CD14-positive monocyte (primary cell): ENCODE measurements around the gene ASB16. TPM values are rescaled to one million over a fixed set of nuclear protein-coding genes. Genes with fewer than 3 reads are reported as not detected.

Source experiments
- DNase-seq, 3 donors: peaks; one replicate each; pipeline ENCODE4 v3.0.0-alpha.2; 2011 to 2022
- H2AFZ ChIP-seq: 2 replicates; pipeline ENCODE4 v1.6.0; 2012; ENCODE audit warnings: mild to moderate bottlenecking, low read depth, low read length, inconsistent platforms; ENCODE audit not compliant: insufficient read depth, poor library complexity, severe bottlenecking
- H3K27ac ChIP-seq, 2 donors: 1 replicate in 1 of 2; 2 replicates in 1 of 2; pipeline ENCODE4 v1.5.1; 2012 to 2013; ENCODE audit warnings: low read length in 2 of 2, control low read depth in 1 of 2, inconsistent platforms in 1 of 2, low read depth in 1 of 2, mild to moderate bottlenecking in 1 of 2
- H3K27me3 ChIP-seq, 2 donors: one replicate each; pipeline versions ENCODE4 v1.6.0 to v1.6.1; 2011 to 2013; ENCODE audit warnings: low read length in 2 of 2; ENCODE audit not compliant: control insufficient read depth in 2 of 2, insufficient read depth in 2 of 2
- H3K36me3 ChIP-seq, 2 donors: replicated peaks in 1 of 2; 1 replicate in 1 of 2; 2 replicates in 1 of 2; pipeline versions ENCODE4 v1.5.1 to v1.6.1; 2012 to 2013; ENCODE audit warnings: low read length in 2 of 2, control low read depth in 1 of 2, inconsistent platforms in 1 of 2, mild to moderate bottlenecking in 1 of 2; ENCODE audit not compliant: insufficient read depth in 2 of 2, control insufficient read depth in 1 of 2
- H3K4me1 ChIP-seq, 2 donors: 1 replicate in 1 of 2; 2 replicates in 1 of 2; pipeline versions ENCODE4 v1.5.1 to v1.6.1; 2012 to 2013; ENCODE audit warnings: low read length in 2 of 2, control low read depth in 1 of 2, inconsistent platforms in 1 of 2, mild to moderate bottlenecking in 1 of 2, moderate library complexity in 1 of 2; ENCODE audit not compliant: insufficient read depth in 2 of 2, control insufficient read depth in 1 of 2
- H3K4me2 ChIP-seq: replicated peaks from 2 replicates; pipeline ENCODE3; 2012; ENCODE audit warnings: low read length, moderate library complexity, mild to moderate bottlenecking; ENCODE audit not compliant: poor library complexity, severe bottlenecking; ENCODE audit errors: extremely low read depth
- H3K4me3 ChIP-seq, 3 experiments: fragments of 200-600 bp in 1 of 3; sonication (generic) in 1 of 3; replicated peaks in 1 of 3; 1 replicate in 2 of 3; 2 replicates in 1 of 3; pipeline ENCODE4 v1.5.1; 2011 to 2013; ENCODE audit warnings: low read length in 3 of 3, mild to moderate bottlenecking in 3 of 3, control low read depth in 2 of 3, low read depth in 2 of 3, inconsistent platforms in 1 of 3, moderate library complexity in 1 of 3
- H3K79me2 ChIP-seq: 2 replicates; pipeline ENCODE4 v1.6.0; 2012; ENCODE audit warnings: mild to moderate bottlenecking, control low read depth, inconsistent platforms, low read length, moderate library complexity; ENCODE audit not compliant: insufficient read depth
- H3K9ac ChIP-seq: 2 replicates; pipeline ENCODE4 v1.6.0; 2017; ENCODE audit warnings: low read length, mild to moderate bottlenecking; ENCODE audit not compliant: insufficient read depth, poor library complexity, severe bottlenecking
- H3K9me3 ChIP-seq, 2 donors: replicated peaks in 1 of 2; 1 replicate in 1 of 2; 2 replicates in 1 of 2; pipeline versions ENCODE4 v1.5.1 to v1.6.1; 2012 to 2013; ENCODE audit warnings: low read length in 2 of 2, control low read depth in 1 of 2; ENCODE audit not compliant: control insufficient read depth in 1 of 2, insufficient read depth in 1 of 2
- H4K20me1 ChIP-seq: 2 replicates; pipeline ENCODE4 v1.6.0; 2012; ENCODE audit warnings: mild to moderate bottlenecking, low read length, control low read depth, moderate library complexity; ENCODE audit not compliant: insufficient read depth
- H3K27ac Mint-ChIP-seq, 7 donors: one replicate each; pipeline ENCODE4 v1.8.0; 2020; ENCODE audit warnings: mild to moderate bottlenecking in 7 of 7, mixed read lengths in 7 of 7, moderate library complexity in 6 of 7, inconsistent platforms in 2 of 7
- H3K27me3 Mint-ChIP-seq, 3 donors: one replicate each; pipeline ENCODE4 v1.8.0; 2021 to 2022; ENCODE audit warnings: low read depth in 3 of 3, mild to moderate bottlenecking in 3 of 3, mixed read lengths in 3 of 3, moderate library complexity in 3 of 3, inconsistent platforms in 1 of 3
- H3K36me3 Mint-ChIP-seq, 2 donors: one replicate each; pipeline ENCODE4 v1.8.0; 2020; ENCODE audit warnings: mixed read lengths in 2 of 2, inconsistent platforms in 1 of 2, mild to moderate bottlenecking in 1 of 2
- H3K4me1 Mint-ChIP-seq: one replicate; pipeline ENCODE4 v1.8.0; 2020; ENCODE audit warnings: mild to moderate bottlenecking, mixed read lengths
- H3K4me3 Mint-ChIP-seq, 2 donors: one replicate each; pipeline ENCODE4 v1.8.0; 2020; ENCODE audit warnings: mild to moderate bottlenecking in 2 of 2, mixed read lengths in 2 of 2, moderate library complexity in 1 of 2
- H3K9me3 Mint-ChIP-seq, 7 donors: one replicate each; pipeline ENCODE4 v1.8.0; 2020 to 2022; ENCODE audit warnings: mixed read lengths in 7 of 7, mild to moderate bottlenecking in 6 of 7, moderate library complexity in 6 of 7, inconsistent platforms in 2 of 7
- CTCF ChIP-seq: fragments of 200-600 bp; IDR thresholded peaks from one replicate; pipeline ENCODE4 v1.8.0; 2022; ENCODE audit warnings: antibody characterized with exemption, mild to moderate bottlenecking
- WGBS: methylation state at CpG from one replicate; pipeline ENCODE4 v1.1.5; 2013; ENCODE audit warnings: missing lambda C conversion rate; ENCODE audit not compliant: insufficient coverage; 5-methylcytosine and 5-hydroxymethylcytosine counted together
- intact Hi-C, 2 donors: fragments of 100-400 bp; cut with micrococcal nuclease; formaldehyde crosslinking; loops; one replicate each; pipeline versions ENCODE4 v1.15.0 to v1.15.1; 2023
- polyA plus RNA-seq, 3 donors: library from polyadenylated mRNA; depleted of rRNA in 1 of 3; unstranded in 2 of 3; stranded (reverse) in 1 of 3; fragments of 300-500 nt in 2 of 3; fragments of >200 nt in 1 of 3; fragmentation: Illumina TruSeq in 2 of 3; gene quantifications; 1 replicate in 2 of 3; 2 replicates in 1 of 3; pipeline ENCODE4 v1.2.3, GENCODE V29; 2012 to 2021

Gene ASB16
- polyA plus RNA-seq, 3 donors, result not detected

- Histone ChIP-seq H3K4me2 (no peak overlapping the region), H3K79me2 (peaks cover 17% of the 10 kb centered on the region), H3K36me3 (peaks cover 4 to 33% of the 10 kb centered on the region in 2 donors), H3K9me3 (no peaks in the 10 kb centered on the region), H3K4me3 (no peak overlapping the region), H3K4me1 (peaks cover 15 to 17% of the 10 kb centered on the region in 2 donors), H2AFZ (no peak overlapping the region), H3K9ac (peak overlapping the region; percentile 34), H4K20me1 (no peaks in the 10 kb centered on the region), H3K27me3 (no peaks in the 10 kb centered on the region), H3K27ac (peak overlapping the region; percentile 28 to 67)
- WGBS, result 97% methylated on average over 3 of the region's 4 CpGs
- Mint-ChIP-seq H3K4me3 (no peak overlapping the region), H3K27me3 (peaks cover 0 to 2% (median 1%) of the 10 kb centered on the region in 3 donors), H3K4me1 (peaks cover 31% of the 10 kb centered on the region), H3K27ac (peak overlapping the region in 6 of 7 donors; percentile 30 to 81 (median 77)), H3K9me3 (no peaks in the 10 kb centered on the region), H3K36me3 (peaks cover 14 to 44% of the 10 kb centered on the region in 2 donors)
- no peak for TF ChIP-seq CTCF
- no peak for DNase-seq
- intact Hi-C loops, result no loop called here
Measured at GRCh38 chr17:44149750-44150329, 20.7 kb upstream of the ASB16 start.

GRCh38 chr17:44152875-44153274, 17.6 kb upstream of the ASB16 start:
- Mint-ChIP-seq H3K27me3 (peaks cover 0 to 2% (median 1%) of the 10 kb centered on the region in 3 donors), H3K36me3 (peaks cover 17 to 50% of the 10 kb centered on the region in 2 donors), H3K27ac (peak overlapping the region in 1 of 7 donors; percentile 66), H3K9me3 (no peaks in the 10 kb centered on the region), H3K4me1 (peaks cover 22% of the 10 kb centered on the region), H3K4me3 (no peak overlapping the region)
- DNase-seq, result no peak
- H3K9me3 ChIP-seq, result no peaks in the 10 kb centered on the region
- H3K36me3 ChIP-seq, result peaks cover 8 to 35% of the 10 kb centered on the region in 2 donors
- intact Hi-C loops, result no loop called here
- H3K9ac ChIP-seq, result no peak overlapping the region
- H2AFZ ChIP-seq, result no peak overlapping the region
- H3K4me1 ChIP-seq, result peaks cover 15 to 17% of the 10 kb centered on the region in 2 donors
- no peak overlapping the region for H3K4me2 ChIP-seq
- no peak for TF ChIP-seq CTCF
- no peak overlapping the region for H3K4me3 ChIP-seq
- peak overlapping the region in 1 of 2 donors; percentile 16 for H3K27ac ChIP-seq
- H3K79me2 ChIP-seq, result peaks cover 17% of the 10 kb centered on the region
- H4K20me1 ChIP-seq, result no peaks in the 10 kb centered on the region
- H3K27me3 ChIP-seq, result no peaks in the 10 kb centered on the region
- no CpG with 5 or more reads among the region's 4 CpGs for WGBS
